Mesothelial cell of epicardium (in vitro differentiated cells): ENCODE results near the gene RALY. TPM values are rescaled to one million over a fixed set of nuclear protein-coding genes. Genes with fewer than 3 reads are reported as not detected.

ENCODE experiments used
- DNase-seq, 2 experiments: peaks; one replicate each; pipeline ENCODE4 v3.0.0; 2021; ENCODE audit warnings: low spot score in 2 of 2; ENCODE audit not compliant: unreplicated experiment in 2 of 2
- H3K27ac Mint-ChIP-seq: 2 replicates; pipeline ENCODE4 v1.8.0; 2021; ENCODE audit warnings: mixed read lengths
- H3K27me3 Mint-ChIP-seq: 2 replicates; pipeline ENCODE4 v1.8.0; 2021; ENCODE audit warnings: low read depth, mixed read lengths
- H3K36me3 Mint-ChIP-seq: 2 replicates; pipeline ENCODE4 v1.8.0; 2021; ENCODE audit warnings: mixed read lengths
- H3K4me1 Mint-ChIP-seq: 2 replicates; pipeline ENCODE4 v1.8.0; 2021; ENCODE audit warnings: mixed read lengths
- H3K4me3 Mint-ChIP-seq: 2 replicates; pipeline ENCODE4 v1.8.0; 2021; ENCODE audit warnings: mild to moderate bottlenecking, moderate library complexity, mixed read lengths
- H3K9me3 Mint-ChIP-seq: 2 replicates; pipeline ENCODE4 v1.8.0; 2021; ENCODE audit warnings: mixed read lengths
- total RNA-seq: library from RNA; stranded (reverse); gene quantifications from 3 replicates; pipeline ENCODE4 v1.2.1, GENCODE V29; 2021
- TF ChIP-seq, protein P1 (sequence below): fragments of 200-600 bp; sonication (generic); IDR thresholded peaks from one replicate; pipeline ENCODE4 v1.5.0; 2021; ENCODE audit warnings: antibody characterized with exemption; ENCODE audit not compliant: unreplicated experiment

Gene RALY
- total RNA-seq, 1 donor from 2014 or later, result 139 TPM

DNA sequence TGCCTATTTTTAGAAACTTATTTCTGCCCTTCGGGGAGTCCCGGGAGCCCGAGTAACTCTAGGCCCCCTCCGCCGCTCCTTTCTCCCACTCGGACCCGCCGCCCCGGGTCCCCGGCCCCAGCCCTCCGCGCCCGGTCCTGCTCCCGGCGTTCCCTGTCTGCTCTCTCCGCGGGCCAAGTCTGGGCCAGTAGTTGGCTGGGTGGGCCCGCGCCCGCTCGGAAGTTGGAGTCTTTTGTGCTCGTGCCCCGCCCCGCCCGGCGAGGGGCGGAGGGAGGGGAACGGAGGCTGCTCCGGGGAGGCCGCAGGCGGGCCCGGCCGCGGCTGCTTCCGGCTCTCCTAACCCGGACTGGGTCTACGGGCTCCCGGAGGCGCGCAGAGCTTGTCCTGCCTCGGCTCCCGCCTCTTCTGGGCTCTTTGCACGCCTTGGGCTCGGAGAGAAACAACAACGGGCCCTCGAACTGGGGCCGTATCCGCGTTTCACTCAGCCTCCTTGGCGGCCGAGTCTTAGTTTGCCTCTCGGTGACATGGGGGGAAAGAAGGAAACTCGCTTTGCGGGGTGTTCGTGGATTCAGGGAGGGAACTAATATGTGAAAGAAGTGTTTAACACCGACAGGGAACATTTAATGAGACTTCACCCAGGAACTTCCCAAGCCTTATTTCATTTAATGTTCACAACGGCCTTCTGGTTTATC lies 657 bp downstream of the RALY start:
- Mint-ChIP-seq H3K27me3 (no peaks in the 10 kb centered on the region), H3K9me3 (no peaks in the 10 kb centered on the region), H3K27ac (peak overlapping the region; percentile 95), H3K4me3 (peak overlapping the region; percentile 94), H3K4me1 (peaks cover 45% of the 10 kb centered on the region), H3K36me3 (no peaks in the 10 kb centered on the region)
- TF ChIP-seq, protein P1, sequence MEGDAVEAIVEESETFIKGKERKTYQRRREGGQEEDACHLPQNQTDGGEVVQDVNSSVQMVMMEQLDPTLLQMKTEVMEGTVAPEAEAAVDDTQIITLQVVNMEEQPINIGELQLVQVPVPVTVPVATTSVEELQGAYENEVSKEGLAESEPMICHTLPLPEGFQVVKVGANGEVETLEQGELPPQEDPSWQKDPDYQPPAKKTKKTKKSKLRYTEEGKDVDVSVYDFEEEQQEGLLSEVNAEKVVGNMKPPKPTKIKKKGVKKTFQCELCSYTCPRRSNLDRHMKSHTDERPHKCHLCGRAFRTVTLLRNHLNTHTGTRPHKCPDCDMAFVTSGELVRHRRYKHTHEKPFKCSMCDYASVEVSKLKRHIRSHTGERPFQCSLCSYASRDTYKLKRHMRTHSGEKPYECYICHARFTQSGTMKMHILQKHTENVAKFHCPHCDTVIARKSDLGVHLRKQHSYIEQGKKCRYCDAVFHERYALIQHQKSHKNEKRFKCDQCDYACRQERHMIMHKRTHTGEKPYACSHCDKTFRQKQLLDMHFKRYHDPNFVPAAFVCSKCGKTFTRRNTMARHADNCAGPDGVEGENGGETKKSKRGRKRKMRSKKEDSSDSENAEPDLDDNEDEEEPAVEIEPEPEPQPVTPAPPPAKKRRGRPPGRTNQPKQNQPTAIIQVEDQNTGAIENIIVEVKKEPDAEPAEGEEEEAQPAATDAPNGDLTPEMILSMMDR, result no peak
- DNase-seq, result peak; percentile 70 to 82

DNA sequence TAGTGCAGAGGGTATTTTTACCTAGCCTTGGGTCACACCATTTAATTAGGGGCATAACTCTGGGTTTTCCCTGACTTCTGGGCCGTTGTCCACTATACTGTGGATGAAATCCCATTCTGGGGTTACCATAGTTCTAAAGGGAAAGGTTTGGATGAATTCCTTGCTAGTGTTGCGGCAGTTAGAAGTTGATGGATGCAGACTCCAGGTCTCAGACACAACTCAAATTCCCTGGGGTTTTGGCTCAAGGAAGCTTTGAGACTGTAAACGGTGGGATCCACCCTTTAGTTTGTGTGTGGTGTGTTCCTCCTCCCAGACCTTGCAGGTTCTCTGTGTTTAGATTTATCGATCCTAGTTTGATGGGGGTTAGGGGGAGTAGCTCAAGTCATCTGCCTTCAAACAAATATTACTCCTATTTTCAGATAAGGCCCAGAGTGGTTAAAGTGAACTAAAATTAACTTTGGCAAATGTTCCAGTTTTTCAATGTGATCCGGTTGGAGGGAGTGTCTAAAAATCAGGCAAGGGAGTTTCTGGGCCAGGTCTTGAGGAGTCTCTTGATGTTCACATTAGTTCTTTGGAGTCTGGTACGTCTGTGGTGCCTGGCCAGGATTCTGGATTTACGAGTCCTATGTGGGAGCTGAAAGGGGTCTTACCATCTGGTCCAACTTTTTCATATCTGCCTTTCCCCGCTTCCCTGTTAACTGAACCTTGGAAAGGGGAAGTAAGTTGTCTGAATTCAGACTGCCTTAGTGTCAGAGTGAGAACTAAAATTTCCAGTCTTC lies 1.5 kb downstream of the RALY start:
- TF ChIP-seq, protein P1, result no peak
- H3K27me3 Mint-ChIP-seq, result no peaks in the 10 kb centered on the region
- H3K36me3 Mint-ChIP-seq, result no peaks in the 10 kb centered on the region
- no peaks in the 10 kb centered on the region for H3K9me3 Mint-ChIP-seq
- peaks cover 50% of the 10 kb centered on the region for H3K4me1 Mint-ChIP-seq
- peak overlapping the region; percentile 94 for H3K4me3 Mint-ChIP-seq
- DNase-seq, result no peak
- peak overlapping the region; percentile 95 for H3K27ac Mint-ChIP-seq

DNA sequence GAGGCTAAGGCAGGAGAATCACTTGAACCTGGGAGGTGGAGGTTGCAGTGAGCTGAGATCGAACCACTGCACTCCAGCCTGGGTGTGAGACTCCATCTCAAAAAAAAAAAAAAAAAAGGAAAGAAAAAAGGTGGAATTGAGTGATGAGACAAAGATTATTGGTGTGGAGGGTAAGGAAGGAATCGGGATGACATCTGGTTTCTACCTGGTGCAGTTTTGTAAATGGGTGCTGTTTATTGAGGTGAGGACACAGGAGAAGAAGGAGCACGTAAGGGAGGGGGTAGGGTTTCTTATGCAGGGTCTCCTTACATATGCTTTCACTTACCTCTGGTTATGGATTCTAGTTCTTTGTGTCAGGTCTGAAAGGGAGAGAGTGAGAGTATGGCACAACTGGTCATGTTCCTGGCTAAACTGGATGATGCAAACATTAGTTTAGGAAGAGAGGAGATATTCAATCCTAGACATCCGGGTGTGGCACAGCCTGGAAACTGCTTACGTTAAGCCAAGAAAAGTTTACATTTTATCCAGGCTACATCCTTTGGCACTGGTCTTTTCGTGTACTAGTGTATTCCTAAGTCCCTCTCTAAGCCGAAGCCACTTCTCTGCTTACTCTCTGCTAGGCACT lies 5.4 kb downstream of the RALY start:
- no peak for DNase-seq
- Mint-ChIP-seq H3K27ac (no peak overlapping the region), H3K9me3 (no peaks in the 10 kb centered on the region), H3K27me3 (no peaks in the 10 kb centered on the region), H3K4me1 (peaks cover 56% of the 10 kb centered on the region), H3K4me3 (no peak overlapping the region), H3K36me3 (peaks cover 7% of the 10 kb centered on the region)
- TF ChIP-seq, protein P1, result no peak

DNA sequence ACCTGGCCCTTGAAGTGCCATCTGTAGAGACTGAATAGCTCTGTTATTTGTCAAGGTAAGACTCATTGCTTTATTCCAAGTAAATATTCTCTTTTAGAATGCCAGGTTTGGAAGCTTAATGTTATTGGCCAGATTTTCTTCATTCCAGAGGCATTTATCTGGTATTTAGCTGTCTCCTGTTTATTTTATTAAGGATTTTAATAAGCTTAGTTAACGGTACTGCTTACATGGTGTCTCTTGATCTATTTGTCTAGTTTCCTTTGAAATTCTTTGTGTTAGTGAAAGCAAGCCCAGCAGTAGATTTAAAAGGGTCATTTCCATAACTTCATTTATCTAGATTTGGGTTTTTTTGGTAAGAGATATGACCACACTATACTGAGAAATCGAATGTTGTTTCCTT lies 7.7 kb downstream of the RALY start:
- Mint-ChIP-seq H3K36me3 (peaks cover 9% of the 10 kb centered on the region), H3K4me1 (peaks cover 45% of the 10 kb centered on the region), H3K4me3 (no peak overlapping the region), H3K27ac (no peak overlapping the region), H3K27me3 (no peaks in the 10 kb centered on the region), H3K9me3 (no peaks in the 10 kb centered on the region)
- TF ChIP-seq, protein P1, result no peak
- no peak for DNase-seq

DNA sequence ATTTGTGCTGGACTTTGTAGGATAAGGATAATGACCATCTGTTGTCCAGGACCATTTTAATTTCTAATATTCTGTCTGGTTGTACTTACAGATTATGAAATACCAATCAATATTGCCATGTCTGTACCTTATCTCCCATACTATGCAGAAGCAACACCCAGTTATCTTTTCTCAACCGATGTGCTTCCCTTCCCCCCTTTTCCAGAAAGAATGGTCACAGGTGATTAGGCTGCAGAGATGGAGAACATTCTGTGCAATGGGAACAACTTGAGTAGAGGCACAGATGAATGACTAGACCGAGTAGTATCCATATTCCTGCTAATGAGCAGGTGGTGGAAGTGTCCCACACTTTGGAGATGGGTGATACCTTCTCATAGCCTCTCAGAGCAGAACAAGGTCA lies 10.5 kb downstream of the RALY start:
- H3K9me3 Mint-ChIP-seq, result peaks cover 6% of the 10 kb centered on the region
- peaks cover 30% of the 10 kb centered on the region for H3K4me1 Mint-ChIP-seq
- no peak overlapping the region for H3K4me3 Mint-ChIP-seq
- DNase-seq, result no peak
- no peak overlapping the region for H3K27ac Mint-ChIP-seq
- H3K27me3 Mint-ChIP-seq, result no peaks in the 10 kb centered on the region
- peaks cover 16% of the 10 kb centered on the region for H3K36me3 Mint-ChIP-seq
- TF ChIP-seq, protein P1, result no peak
